Measurements from ENCODE around the gene HDAC5. TPM values are rescaled to one million over a fixed set of nuclear protein-coding genes. Genes with fewer than 3 reads are reported as not detected.
A peak's percentile ranks its signal among the peaks of the same experiment; 100 is the strongest.

Gene HDAC5
- total RNA-seq, 1 experiment from 2014 or later: 22.4 TPM

- TF ChIP-seq CTCF (IDR thresholded peaks at IDR 0.05; ENCODE audit: unreplicated experiment): no peak
- peaks cover 23% of the 10 kb centered on the region for H3K36me3 Mint-ChIP-seq (ENCODE audit: insufficient read depth, unreplicated experiment)
- H3K27ac Mint-ChIP-seq (ENCODE audit: unreplicated experiment): no peak overlapping the region
- BruUV-seq (replicated peaks): no TSS peak
- H3K27me3 Mint-ChIP-seq (ENCODE audit: unreplicated experiment): no peaks in the 10 kb centered on the region
- intact Hi-C loops (cut with micrococcal nuclease; ENCODE audit: unreplicated experiment): no loop called here
- peaks cover 16% of the 10 kb centered on the region for H3K4me1 Mint-ChIP-seq (ENCODE audit: low read depth, unreplicated experiment)
- H3K9me3 Mint-ChIP-seq (ENCODE audit: low read depth, unreplicated experiment): no peaks in the 10 kb centered on the region
- DNase-seq: no peak
- CTCF ChIA-PET: interaction anchor here (0.7 kb wide), 1 partner anchor 9 kb away, joined by 6 read pairs; the partner anchor contains the start of gene LSM12
- H3K4me3 Mint-ChIP-seq (ENCODE audit: low read depth, unreplicated experiment): no peak overlapping the region
Measured at GRCh38 chr17:44075598-44076293, 47.7 kb downstream of the HDAC5 start.

GRCh38 chr17:44074911-44075285 lies 48.5 kb downstream of the HDAC5 start:
- CTCF ChIA-PET: interaction anchor here (0.7 to 1.3 kb wide), 2 partner anchors 8 to 9 kb away, joined by 4 to 6 read pairs; partner anchors contain the start of gene LSM12
- intact Hi-C loops (cut with micrococcal nuclease; ENCODE audit: unreplicated experiment): no loop called here
- no TSS peak for BruUV-seq (replicated peaks)
- H3K36me3 Mint-ChIP-seq (ENCODE audit: insufficient read depth, unreplicated experiment): peaks cover 30% of the 10 kb centered on the region
- H3K9me3 Mint-ChIP-seq (ENCODE audit: low read depth, unreplicated experiment): no peaks in the 10 kb centered on the region
- no peak overlapping the region for H3K4me3 Mint-ChIP-seq (ENCODE audit: low read depth, unreplicated experiment)
- no peak overlapping the region for H3K27ac Mint-ChIP-seq (ENCODE audit: unreplicated experiment)
- peaks cover 24% of the 10 kb centered on the region for H3K4me1 Mint-ChIP-seq (ENCODE audit: low read depth, unreplicated experiment)
- H3K27me3 Mint-ChIP-seq (ENCODE audit: unreplicated experiment): no peaks in the 10 kb centered on the region
- no peak for DNase-seq
- no peak for TF ChIP-seq CTCF (IDR thresholded peaks at IDR 0.05; ENCODE audit: unreplicated experiment)

- intact Hi-C loops (cut with micrococcal nuclease; ENCODE audit: unreplicated experiment): no loop called here
- no peaks in the 10 kb centered on the region for H3K9me3 Mint-ChIP-seq (ENCODE audit: low read depth, unreplicated experiment)
- CTCF ChIA-PET: interaction anchor here (0.5 to 1.3 kb wide), 2 partner anchors 9 kb away, joined by 4 to 5 read pairs; no protein-coding TSS in a partner anchor
- H3K27me3 Mint-ChIP-seq (ENCODE audit: unreplicated experiment): no peaks in the 10 kb centered on the region
- no peak overlapping the region for H3K27ac Mint-ChIP-seq (ENCODE audit: unreplicated experiment)
- H3K36me3 Mint-ChIP-seq (ENCODE audit: insufficient read depth, unreplicated experiment): peaks cover 31% of the 10 kb centered on the region
- BruUV-seq (replicated peaks): no TSS peak
- DNase-seq: no peak
- TF ChIP-seq CTCF (IDR thresholded peaks at IDR 0.05; ENCODE audit: unreplicated experiment): no peak
- peaks cover 26% of the 10 kb centered on the region for H3K4me1 Mint-ChIP-seq (ENCODE audit: low read depth, unreplicated experiment)
- H3K4me3 Mint-ChIP-seq (ENCODE audit: low read depth, unreplicated experiment): no peak overlapping the region
Measured at GRCh38 chr17:44074231-44074910, 49.1 kb downstream of the HDAC5 start.

- intact Hi-C loops (cut with micrococcal nuclease; ENCODE audit: unreplicated experiment): no loop called here
- no peak for TF ChIP-seq CTCF (IDR thresholded peaks at IDR 0.05; ENCODE audit: unreplicated experiment)
- Mint-ChIP-seq H3K36me3 (ENCODE audit: insufficient read depth, unreplicated experiment) (peaks cover 30% of the 10 kb centered on the region), H3K27me3 (ENCODE audit: unreplicated experiment) (no peaks in the 10 kb centered on the region), H3K4me1 (ENCODE audit: low read depth, unreplicated experiment) (peaks cover 30% of the 10 kb centered on the region), H3K9me3 (ENCODE audit: low read depth, unreplicated experiment) (no peaks in the 10 kb centered on the region), H3K27ac (ENCODE audit: unreplicated experiment) (peak overlapping the region; percentile 74), H3K4me3 (ENCODE audit: low read depth, unreplicated experiment) (peak overlapping the region; percentile 99)
- no peak for DNase-seq
- no TSS peak for BruUV-seq (replicated peaks)
- CTCF ChIA-PET: interaction anchor here (2.9 kb wide), 1 partner anchor 52 kb away, joined by 10 read pairs; the partner anchor contains the start of gene HDAC5
Measured at GRCh38 chr17:44071772-44072171, 51.7 kb downstream of the HDAC5 start.
